Retinal pigment epithelial cell (primary cell): ENCODE results near the gene THAP4.

Experiments used
- DNase-seq: peaks from one replicate; pipeline ENCODE4 v3.0.0-alpha.2; 2010; ENCODE audit warnings: low read depth
- H3K4me3 ChIP-seq: 2 replicates; pipeline ENCODE4 v1.5.1; 2011; ENCODE audit warnings: mild to moderate bottlenecking, low read length, control low read depth, moderate library complexity
- CTCF ChIP-seq: conservative IDR thresholded peaks from 2 replicates; pipeline ENCODE4 v1.5.1; 2011; ENCODE audit warnings: low read depth, low read length, control low read depth, inconsistent platforms

The THAP4 gene

GRCh38 chr2:241627675-241628074, 9.3 kb downstream of the THAP4 start:
- no peak overlapping the region for H3K4me3 ChIP-seq
- no peak for TF ChIP-seq CTCF
- DNase-seq = no peak

- H3K4me3 ChIP-seq = no peak overlapping the region
- no peak for TF ChIP-seq CTCF
- DNase-seq = no peak
Observed at GRCh38 chr2:241620419-241620769, 16.6 kb downstream of the THAP4 start.

DNA sequence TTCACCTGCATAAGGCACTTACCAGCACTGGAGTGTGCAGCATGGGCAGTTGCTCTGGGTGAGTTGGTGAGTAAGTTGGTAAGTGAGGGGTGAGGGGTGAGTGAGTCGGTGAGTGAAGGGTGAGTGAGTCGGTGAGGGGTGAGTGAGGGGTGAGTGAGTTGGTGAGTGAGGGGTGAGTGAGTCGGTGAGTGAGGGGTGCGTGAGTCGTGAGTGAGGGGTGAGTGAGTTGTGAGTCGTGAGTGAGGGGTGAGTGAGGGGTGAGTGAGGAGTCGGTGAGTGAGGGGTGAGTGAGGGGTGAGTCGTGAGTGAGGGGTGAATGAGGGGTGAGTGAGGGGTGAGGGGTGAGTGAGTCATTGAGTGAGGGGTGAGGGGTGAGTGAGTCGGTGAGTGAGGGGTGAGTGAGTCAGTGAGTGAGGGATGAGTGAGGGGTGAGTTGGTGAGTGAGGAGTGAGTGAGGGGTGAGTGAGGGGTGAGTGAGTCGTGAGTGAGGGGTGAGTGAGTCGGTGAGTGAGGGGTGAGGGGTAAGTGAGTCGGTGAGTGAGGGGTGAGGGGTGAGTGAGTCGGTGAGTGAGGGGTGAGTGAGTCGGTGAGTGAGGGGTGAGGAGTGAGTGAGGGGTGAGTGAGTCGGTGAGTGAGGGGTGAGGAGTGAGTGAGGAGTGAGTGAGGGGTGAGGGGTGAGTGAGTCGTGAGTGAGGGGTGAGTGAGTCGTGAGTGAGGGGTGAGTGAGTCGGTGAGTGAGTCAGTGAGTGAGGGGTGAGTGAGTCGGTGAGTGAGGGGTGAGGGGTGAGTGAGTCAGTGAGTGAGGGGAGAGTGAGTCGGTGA, 17.1 kb downstream of the THAP4 start:
- TF ChIP-seq CTCF = no peak
- no peak overlapping the region for H3K4me3 ChIP-seq
- no peak for DNase-seq

DNA sequence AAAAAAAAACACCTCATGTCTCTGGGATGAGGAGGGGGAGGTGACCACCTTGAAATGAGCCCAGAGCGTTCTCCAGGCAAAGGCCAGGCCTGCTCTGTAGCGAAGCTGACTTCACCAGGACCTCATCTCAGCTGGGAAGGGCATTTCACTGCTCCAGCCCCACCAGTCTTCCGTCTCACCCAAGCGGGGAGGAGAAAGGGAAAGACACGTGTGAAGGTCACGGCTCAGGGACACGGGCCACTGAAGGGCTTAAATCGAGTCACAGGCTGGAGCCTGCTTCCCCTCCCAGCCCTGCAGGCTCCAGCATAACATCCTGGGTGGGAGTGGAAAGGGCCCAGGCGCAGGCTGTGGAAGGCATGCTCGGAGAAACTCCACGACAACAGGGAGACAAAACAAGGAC, 18.1 kb downstream of the THAP4 start:
- no peak overlapping the region for H3K4me3 ChIP-seq
- no peak for TF ChIP-seq CTCF
- no peak for DNase-seq

- no peak for DNase-seq
Observed at GRCh38 chr2:241618296-241618805, 18.6 kb downstream of the THAP4 start.

DNA sequence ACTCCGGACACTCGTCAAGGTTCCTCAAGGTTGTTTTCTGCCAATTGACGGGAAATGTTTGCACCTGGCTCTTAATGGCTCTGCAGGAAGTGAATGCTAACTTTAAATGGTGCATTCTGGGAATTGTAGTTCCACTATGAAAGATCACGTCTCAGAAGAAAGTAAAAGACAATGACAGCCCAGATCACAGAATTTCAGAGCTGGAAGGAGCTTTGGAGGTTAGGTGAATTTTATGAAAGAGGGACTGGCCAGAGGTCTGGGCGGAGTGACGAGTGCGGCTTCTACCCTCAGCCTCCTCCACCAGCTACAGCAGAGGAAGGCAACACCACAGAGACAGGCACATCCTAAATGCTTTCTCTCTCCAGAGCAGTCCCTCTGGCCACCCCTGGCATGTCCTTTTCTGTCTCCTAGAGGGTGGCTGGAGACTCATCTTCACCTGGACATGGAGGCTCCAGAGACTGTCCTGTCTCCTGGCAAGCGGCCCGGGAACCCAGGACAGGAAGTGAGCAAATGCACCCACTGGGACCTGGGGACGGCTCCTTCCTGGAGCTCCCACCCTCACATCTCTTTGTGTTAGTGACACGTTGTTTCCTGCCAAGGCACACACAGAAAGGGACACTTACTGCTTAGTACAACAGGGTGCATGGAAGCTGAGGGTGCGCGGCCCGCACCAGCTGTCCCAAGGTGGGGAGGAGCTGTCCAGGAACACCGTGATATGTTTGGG, 19.4 kb downstream of the THAP4 start:
- DNase-seq = no peak
- TF ChIP-seq CTCF = no peak
- no peak overlapping the region for H3K4me3 ChIP-seq

More at GRCh38 chr2:241618296-241618805, 18.6 kb downstream of the THAP4 start:
- no peak overlapping the region for H3K4me3 ChIP-seq
- no peak for TF ChIP-seq CTCF
